Muscle of leg (tissue), 11 donors: ENCODE measurements around the gene KRTAP4-6. TPM values are rescaled to one million over a fixed set of nuclear protein-coding genes. Genes with fewer than 3 reads are reported as not detected.
"Not testable (repeated sequence)": the region's sequence is repeated elsewhere in the genome, so short reads cannot be mapped to it uniquely, and the experiment has no call there.

Experiments used
- DNase-seq: peaks from one replicate; pipeline ENCODE4 v3.0.0; 2013
- H3K27ac ChIP-seq: one replicate; pipeline ENCODE4 v1.5.1; 2013; ENCODE audit warnings: mild to moderate bottlenecking, low read length, control low read depth
- H3K27me3 ChIP-seq: one replicate; pipeline ENCODE4 v1.6.1; 2013; ENCODE audit warnings: low read length; ENCODE audit not compliant: control insufficient read depth, insufficient read depth
- H3K36me3 ChIP-seq: one replicate; pipeline ENCODE4 v1.6.1; 2013; ENCODE audit warnings: low read length; ENCODE audit not compliant: control insufficient read depth, insufficient read depth
- H3K4me1 ChIP-seq: one replicate; pipeline ENCODE4 v1.6.1; 2013; ENCODE audit warnings: low read length; ENCODE audit not compliant: control insufficient read depth, insufficient read depth
- H3K4me3 ChIP-seq: one replicate; pipeline ENCODE4 v1.5.1; 2013; ENCODE audit warnings: low read length, control low read depth
- H3K9me3 ChIP-seq: replicated peaks from 2 replicates; pipeline ENCODE4 v1.6.1; 2013; ENCODE audit warnings: low read depth, low read length; ENCODE audit not compliant: control insufficient read depth
- WGBS: methylation state at CpG from one replicate; pipeline ENCODE4 v1.1.5; 2013; ENCODE audit warnings: missing lambda C conversion rate; ENCODE audit not compliant: insufficient coverage; 5-methylcytosine and 5-hydroxymethylcytosine counted together
- polyA plus RNA-seq, 8 donors: library from polyadenylated mRNA; unstranded; fragments of 120-200 nt; gene quantifications; one replicate each; pipeline versions ENCODE4 v1.2.1 to v1.2.3, GENCODE V29; 2013; ENCODE audit warnings: inconsistent platforms in 1 of 8, low replicate concordance in 1 of 8; ENCODE audit not compliant: insufficient read length in 8 of 8, insufficient read depth in 1 of 8
- total RNA-seq: library from RNA; stranded (reverse); fragments of 120-200 nt; gene quantifications from one replicate; pipeline ENCODE4 v1.2.4, GENCODE V29; 2013

Gene KRTAP4-6
- total and polyA plus RNA-seq, 9 donors = not detected

- not testable (repeated sequence) for H3K4me1 ChIP-seq, H3K36me3 ChIP-seq, H3K9me3 ChIP-seq, H3K27ac ChIP-seq, H3K4me3 ChIP-seq, DNase-seq, H3K27me3 ChIP-seq
- WGBS = 70% methylated on average over 9 of the region's 10 CpGs
These were observed 8.8 kb upstream of the KRTAP4-6 start for GRCh38 chr17:41148971-41149651.

GRCh38 chr17:41147531-41148204 is 7.3 kb upstream of the KRTAP4-6 start:
- Histone ChIP-seq H3K27ac (no peak overlapping the region), H3K4me1 (no peaks in the 10 kb centered on the region), H3K4me3 (no peak overlapping the region), H3K9me3 (peaks cover 11% of the 10 kb centered on the region), H3K36me3 (no peaks in the 10 kb centered on the region), H3K27me3 (no peaks in the 10 kb centered on the region)
- DNase-seq = no peak
- WGBS = 67% methylated on average over 1 of the region's 2 CpGs

- Histone ChIP-seq H3K9me3 (peaks cover 16% of the 10 kb centered on the region), H3K27me3 (no peaks in the 10 kb centered on the region), H3K27ac (no peak overlapping the region), H3K36me3 (no peaks in the 10 kb centered on the region), H3K4me1 (no peaks in the 10 kb centered on the region), H3K4me3 (no peak overlapping the region)
- DNase-seq = no peak
- WGBS = no CpG with 5 or more reads among the region's 2 CpGs
These were observed 4.9 kb upstream of the KRTAP4-6 start for GRCh38 chr17:41145261-41145660.

GRCh38 chr17:41144846-41145245 is 4.5 kb upstream of the KRTAP4-6 start:
- no peaks in the 10 kb centered on the region for H3K36me3 ChIP-seq
- no peak overlapping the region for H3K27ac ChIP-seq
- H3K9me3 ChIP-seq = peaks cover 20% of the 10 kb centered on the region
- H3K4me3 ChIP-seq = no peak overlapping the region
- WGBS = no CpG with 5 or more reads among the region's 1 CpG
- no peak for DNase-seq
- H3K27me3 ChIP-seq = no peaks in the 10 kb centered on the region
- no peaks in the 10 kb centered on the region for H3K4me1 ChIP-seq

- Histone ChIP-seq H3K27ac (no peak overlapping the region), H3K27me3 (no peaks in the 10 kb centered on the region), H3K4me3 (no peak overlapping the region), H3K4me1 (no peaks in the 10 kb centered on the region), H3K36me3 (no peaks in the 10 kb centered on the region), H3K9me3 (peaks cover 23% of the 10 kb centered on the region)
- no peak for DNase-seq
These were observed 1.0 kb upstream of the KRTAP4-6 start for GRCh38 chr17:41141361-41141760.

GRCh38 chr17:41139865-41140264 is 479 bp downstream of the KRTAP4-6 start:
- not testable (repeated sequence) for H3K27me3 ChIP-seq, H3K4me3 ChIP-seq, H3K36me3 ChIP-seq, DNase-seq, H3K4me1 ChIP-seq, H3K27ac ChIP-seq
- H3K9me3 ChIP-seq = peaks cover 23% of the 10 kb centered on the region
- WGBS = 86% methylated on average over 12 of the region's 12 CpGs

- no peak overlapping the region for H3K4me3 ChIP-seq
- no peaks in the 10 kb centered on the region for H3K4me1 ChIP-seq
- H3K9me3 ChIP-seq = no peaks in the 10 kb centered on the region
- H3K27me3 ChIP-seq = no peaks in the 10 kb centered on the region
- WGBS = 83% methylated on average over 1 of the region's 2 CpGs
- no peaks in the 10 kb centered on the region for H3K36me3 ChIP-seq
- no peak overlapping the region for H3K27ac ChIP-seq
- no peak for DNase-seq
These were observed 6.2 kb downstream of the KRTAP4-6 start for GRCh38 chr17:41133880-41134735.

- Histone ChIP-seq H3K27ac (no peak overlapping the region), H3K36me3 (no peaks in the 10 kb centered on the region), H3K9me3 (no peaks in the 10 kb centered on the region), H3K4me3 (no peak overlapping the region), H3K27me3 (no peaks in the 10 kb centered on the region), H3K4me1 (no peaks in the 10 kb centered on the region)
- no peak for DNase-seq
- WGBS = no CpG with 5 or more reads among the region's 3 CpGs
These were observed 8.4 kb downstream of the KRTAP4-6 start for GRCh38 chr17:41131979-41132378.

GRCh38 chr17:41127371-41127770 is 13.0 kb downstream of the KRTAP4-6 start:
- H3K9me3 ChIP-seq = peaks cover 2% of the 10 kb centered on the region
- H3K27ac ChIP-seq = no peak overlapping the region
- no peaks in the 10 kb centered on the region for H3K27me3 ChIP-seq
- H3K4me1 ChIP-seq = no peaks in the 10 kb centered on the region
- WGBS = no CpG with 5 or more reads among the region's 1 CpG
- DNase-seq = no peak
- no peaks in the 10 kb centered on the region for H3K36me3 ChIP-seq
- no peak overlapping the region for H3K4me3 ChIP-seq

- Histone ChIP-seq H3K4me1 (no peaks in the 10 kb centered on the region), H3K9me3 (peaks cover 2% of the 10 kb centered on the region), H3K4me3 (no peak overlapping the region), H3K27ac (no peak overlapping the region), H3K36me3 (no peaks in the 10 kb centered on the region), H3K27me3 (no peaks in the 10 kb centered on the region)
- no peak for DNase-seq
- no CpG with 5 or more reads among the region's 3 CpGs for WGBS
These were observed 13.9 kb downstream of the KRTAP4-6 start for GRCh38 chr17:41126412-41126811.
